ENCODE data around the gene GABRA5. TPM values are rescaled to one million over a fixed set of nuclear protein-coding genes. Genes with fewer than 3 reads are reported as not detected.

Gene GABRA5
- polyA plus RNA-seq, 1 donor from 2014 or later: 25.3 TPM

- TF ChIP-seq POLR2AphosphoS5 (IDR thresholded peaks at IDR 0.05) (no peak), EZH2 (IDR thresholded peaks at IDR 0.05; ENCODE audit: borderline replicate concordance, insufficient read depth, low read length, poor library complexity, severe bottlenecking) (no peak), REST (IDR thresholded peaks at IDR 0.05; ENCODE audit: borderline replicate concordance) (no peak), TAF1 (IDR thresholded peaks at IDR 0.05; ENCODE audit: low read depth) (no peak)
- no peaks in the 10 kb centered on the region for H3K27me3 ChIP-seq (ENCODE audit: insufficient read depth, low read depth, low read length)
- H2AFZ ChIP-seq (ENCODE audit: low read depth, low read length): no peak overlapping the region
These were observed 16.7 kb upstream of the GABRA5 start for GRCh38 chr15:26850161-26850560.

DNA sequence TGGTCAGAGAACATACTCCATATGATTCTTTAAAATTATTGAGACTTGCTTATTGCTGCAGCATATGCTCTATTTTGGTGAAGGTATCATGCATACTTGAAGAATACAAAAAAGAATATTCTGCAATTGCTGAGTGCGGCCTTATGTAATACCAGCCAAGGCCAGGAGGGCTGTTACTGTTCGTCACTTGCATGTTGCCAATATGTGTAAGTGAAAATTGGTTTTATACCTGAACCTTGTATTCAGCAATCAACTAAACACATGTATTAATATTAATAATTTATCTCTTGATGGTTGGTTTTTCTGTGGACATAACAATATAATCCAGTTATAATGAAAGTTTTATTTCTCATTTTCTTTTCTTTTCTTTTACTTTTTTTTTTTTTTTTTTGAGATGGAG, 13.9 kb upstream of the GABRA5 start:
- Histone ChIP-seq H3K27ac (ENCODE audit: low read length) (no peak overlapping the region), H4K20me1 (ENCODE audit: insufficient read depth) (no peaks in the 10 kb centered on the region), H3K79me2 (replicated peaks; ENCODE audit: insufficient read depth, low read length) (no peaks in the 10 kb centered on the region), H3K4me3 (ENCODE audit: low read length) (no peak overlapping the region), H3K9me2 (ENCODE audit: insufficient read depth, low read length) (no peaks in the 10 kb centered on the region), H3K4me2 (ENCODE audit: low read length) (no peak overlapping the region), H3K9me3 (ENCODE audit: low read length) (no peaks in the 10 kb centered on the region), H3K36me3 (ENCODE audit: insufficient read depth, low read length) (no peaks in the 10 kb centered on the region), H3F3A (ENCODE audit: insufficient read depth, low read length, poor library complexity, severe bottlenecking) (no peaks in the 10 kb centered on the region), H3K27me3 (ENCODE audit: insufficient read depth, low read depth, low read length) (no peaks in the 10 kb centered on the region), H2AFZ (ENCODE audit: low read depth, low read length) (no peak overlapping the region), H3K9ac (ENCODE audit: low read length) (no peak overlapping the region)
- TF ChIP-seq POLR2AphosphoS5 (IDR thresholded peaks at IDR 0.05): no peak
- TF ChIP-seq RAD21 (conservative IDR thresholded peaks at IDR 0.05): no peak
- TF ChIP-seq, protein P1, sequence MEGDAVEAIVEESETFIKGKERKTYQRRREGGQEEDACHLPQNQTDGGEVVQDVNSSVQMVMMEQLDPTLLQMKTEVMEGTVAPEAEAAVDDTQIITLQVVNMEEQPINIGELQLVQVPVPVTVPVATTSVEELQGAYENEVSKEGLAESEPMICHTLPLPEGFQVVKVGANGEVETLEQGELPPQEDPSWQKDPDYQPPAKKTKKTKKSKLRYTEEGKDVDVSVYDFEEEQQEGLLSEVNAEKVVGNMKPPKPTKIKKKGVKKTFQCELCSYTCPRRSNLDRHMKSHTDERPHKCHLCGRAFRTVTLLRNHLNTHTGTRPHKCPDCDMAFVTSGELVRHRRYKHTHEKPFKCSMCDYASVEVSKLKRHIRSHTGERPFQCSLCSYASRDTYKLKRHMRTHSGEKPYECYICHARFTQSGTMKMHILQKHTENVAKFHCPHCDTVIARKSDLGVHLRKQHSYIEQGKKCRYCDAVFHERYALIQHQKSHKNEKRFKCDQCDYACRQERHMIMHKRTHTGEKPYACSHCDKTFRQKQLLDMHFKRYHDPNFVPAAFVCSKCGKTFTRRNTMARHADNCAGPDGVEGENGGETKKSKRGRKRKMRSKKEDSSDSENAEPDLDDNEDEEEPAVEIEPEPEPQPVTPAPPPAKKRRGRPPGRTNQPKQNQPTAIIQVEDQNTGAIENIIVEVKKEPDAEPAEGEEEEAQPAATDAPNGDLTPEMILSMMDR (IDR thresholded peaks at IDR 0.05; ENCODE audit: poor library complexity, severe bottlenecking): no peak
- no peak for TF ChIP-seq TAF1 (IDR thresholded peaks at IDR 0.05; ENCODE audit: low read depth)
- TF ChIP-seq EZH2 (IDR thresholded peaks at IDR 0.05; ENCODE audit: borderline replicate concordance, insufficient read depth, low read length, poor library complexity, severe bottlenecking): no peak
- no peak for TF ChIP-seq EP300 (conservative IDR thresholded peaks at IDR 0.05; ENCODE audit: poor library complexity, severe bottlenecking)
- TF ChIP-seq MXI1 (conservative IDR thresholded peaks at IDR 0.05; ENCODE audit: poor library complexity, severe bottlenecking): no peak
- no peak for TF ChIP-seq SMC3 (conservative IDR thresholded peaks at IDR 0.05; ENCODE audit: poor library complexity)
- no peak for TF ChIP-seq REST (IDR thresholded peaks at IDR 0.05; ENCODE audit: borderline replicate concordance)

More at GRCh38 chr15:26850161-26850560, 16.7 kb upstream of the GABRA5 start:
- Histone ChIP-seq H3K9me3 (ENCODE audit: low read length) (no peaks in the 10 kb centered on the region), H3K9me2 (ENCODE audit: insufficient read depth, low read length) (no peaks in the 10 kb centered on the region), H3K4me2 (ENCODE audit: low read length) (no peak overlapping the region), H3K9ac (ENCODE audit: low read length) (no peak overlapping the region), H3K27ac (ENCODE audit: low read length) (no peak overlapping the region), H3K79me2 (replicated peaks; ENCODE audit: insufficient read depth, low read length) (no peaks in the 10 kb centered on the region), H4K20me1 (ENCODE audit: insufficient read depth) (no peaks in the 10 kb centered on the region), H3F3A (ENCODE audit: insufficient read depth, low read length, poor library complexity, severe bottlenecking) (no peaks in the 10 kb centered on the region), H3K36me3 (ENCODE audit: insufficient read depth, low read length) (no peaks in the 10 kb centered on the region), H3K4me3 (ENCODE audit: low read length) (no peak overlapping the region)

Data from neural cell (in vitro differentiated cells).